CD4-positive, alpha-beta T cell treated with Interleukin-6 at 100 ng/mL for 8 hours (primary cell): ENCODE measurements around the gene RDH16.
"Not testable (repeated sequence)": the region's sequence is repeated elsewhere in the genome, so short reads cannot be mapped to it uniquely, and the experiment has no call there.

Experiments used
- DNase-seq: peaks from one replicate; pipeline ENCODE4 v3.0.0-alpha.2; 2020; ENCODE audit warnings: mixed read lengths, low spot score

The RDH16 gene

GRCh38 chr12:56921346-56921745 is 36.1 kb downstream of the RDH16 start:
- no peak for DNase-seq

GRCh38 chr12:56918139-56918538 is 39.3 kb downstream of the RDH16 start:
- DNase-seq, result not testable (repeated sequence)

GRCh38 chr12:56916996-56917333 is 40.4 kb downstream of the RDH16 start:
- DNase-seq, result no peak

- DNase-seq, result no peak
Observed at GRCh38 chr12:56916296-56916995, 41.0 kb downstream of the RDH16 start.

- DNase-seq, result no peak
Observed at GRCh38 chr12:56914724-56915123, 42.7 kb downstream of the RDH16 start.

- no peak for DNase-seq
Observed at GRCh38 chr12:56914256-56914655, 43.2 kb downstream of the RDH16 start.

GRCh38 chr12:56909403-56909802 is 48.0 kb downstream of the RDH16 start:
- DNase-seq, result not testable (repeated sequence)

GRCh38 chr12:56908136-56908535 is 49.3 kb downstream of the RDH16 start:
- no peak for DNase-seq

GRCh38 chr12:56905852-56906251 is 51.6 kb downstream of the RDH16 start:
- DNase-seq, result no peak

- no peak for DNase-seq
Observed at GRCh38 chr12:56903374-56903773, 54.0 kb downstream of the RDH16 start.
